ENCODE results near the gene BABAM2. TPM values are rescaled to one million over a fixed set of nuclear protein-coding genes. Genes with fewer than 3 reads are reported as not detected.
A peak's percentile ranks its signal among the peaks of the same experiment; 100 is the strongest.

BABAM2 gene
- polyA plus RNA-seq, 3 donors: 50.8 to 57.8 (median 56.1) TPM

- no peak for DNase-seq (ENCODE audit: extremely low read depth in 1 of 11, low read depth in 9 of 11, low spot score in 4 of 11)
Observed at GRCh38 chr2:28268386-28268785, 377.9 kb downstream of the BABAM2 start.

DNA sequence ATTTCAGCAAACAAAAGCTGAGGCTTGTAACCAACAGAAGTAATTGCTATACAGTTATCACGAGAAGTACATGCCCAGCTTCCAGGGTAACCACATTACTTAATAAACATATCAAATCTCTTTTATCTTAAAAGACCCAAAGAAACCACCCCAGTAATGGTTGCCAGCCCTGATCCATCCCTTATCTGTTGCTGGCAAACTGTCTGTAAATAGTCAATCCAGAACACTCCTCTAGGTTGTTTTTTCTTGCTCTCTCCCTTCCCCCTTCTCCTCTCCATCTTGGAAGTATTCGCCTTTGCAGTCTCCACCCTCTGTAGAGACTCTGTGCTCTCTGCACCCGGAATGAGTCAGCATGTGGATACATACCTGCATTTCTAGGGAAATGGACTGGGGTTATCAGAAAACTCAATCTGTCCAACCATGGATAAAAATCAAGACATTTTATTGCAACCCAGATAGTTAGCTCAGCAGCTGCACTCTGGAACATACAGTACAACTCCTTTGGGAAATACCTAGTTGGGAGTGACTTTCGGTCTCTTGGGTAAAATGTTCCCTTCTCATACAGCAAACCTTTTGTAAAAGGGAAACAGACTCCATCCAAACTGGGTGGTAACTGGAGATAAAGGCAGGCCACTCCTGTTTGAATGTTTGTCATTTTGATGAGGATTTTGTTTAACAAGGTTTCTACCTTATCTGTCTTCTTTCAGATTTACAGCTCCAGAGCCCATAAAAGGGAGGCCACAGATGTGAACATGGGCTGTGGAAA is 378.7 kb downstream of the BABAM2 start:
- DNase-seq (ENCODE audit: extremely low read depth in 1 of 11, low read depth in 9 of 11, low spot score in 4 of 11): no peak

GRCh38 chr2:28270456-28271152 is 380.1 kb downstream of the BABAM2 start:
- DNase-seq (ENCODE audit: extremely low read depth in 1 of 11, low read depth in 9 of 11, low spot score in 4 of 11): no peak

DNA sequence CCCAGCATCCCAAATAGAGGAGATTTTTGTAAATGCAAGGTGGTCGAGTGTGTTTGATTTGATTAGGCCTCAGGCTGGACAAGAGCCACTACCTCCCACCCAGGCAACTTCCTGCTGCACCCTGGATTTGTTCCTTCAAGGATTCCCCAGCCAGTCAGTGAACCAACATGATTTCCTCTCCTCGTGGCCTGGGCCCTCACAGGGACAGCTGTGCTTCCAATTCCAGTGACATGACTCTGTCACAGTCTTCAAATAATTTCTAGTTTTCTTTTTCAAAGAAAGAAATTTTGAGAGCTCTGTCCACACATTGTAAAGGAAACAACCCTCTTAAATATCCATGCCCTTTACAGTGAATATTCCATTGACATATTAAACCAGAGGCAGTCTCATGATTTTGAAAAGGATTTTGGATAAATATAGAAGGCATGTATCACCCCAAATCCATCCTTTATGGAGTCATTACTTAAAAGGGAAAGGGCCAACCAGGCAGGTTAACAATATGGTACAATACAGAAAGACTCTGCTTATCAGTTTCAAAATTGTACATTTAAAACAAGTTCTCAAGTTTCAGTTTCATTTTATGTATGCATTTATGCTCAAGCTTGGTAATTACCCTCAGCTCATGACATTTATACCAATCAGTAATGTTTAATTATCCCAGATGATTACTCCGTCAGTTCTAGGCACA is 380.8 kb downstream of the BABAM2 start:
- DNase-seq (ENCODE audit: extremely low read depth in 1 of 11, low read depth in 9 of 11, low spot score in 4 of 11): no peak

GRCh38 chr2:28271919-28272250 is 381.4 kb downstream of the BABAM2 start:
- DNase-seq (ENCODE audit: extremely low read depth in 1 of 11, low read depth in 9 of 11, low spot score in 4 of 11): no peak

GRCh38 chr2:28273751-28274150 is 383.2 kb downstream of the BABAM2 start:
- DNase-seq (ENCODE audit: extremely low read depth in 1 of 11, low read depth in 9 of 11, low spot score in 4 of 11): no peak

DNA sequence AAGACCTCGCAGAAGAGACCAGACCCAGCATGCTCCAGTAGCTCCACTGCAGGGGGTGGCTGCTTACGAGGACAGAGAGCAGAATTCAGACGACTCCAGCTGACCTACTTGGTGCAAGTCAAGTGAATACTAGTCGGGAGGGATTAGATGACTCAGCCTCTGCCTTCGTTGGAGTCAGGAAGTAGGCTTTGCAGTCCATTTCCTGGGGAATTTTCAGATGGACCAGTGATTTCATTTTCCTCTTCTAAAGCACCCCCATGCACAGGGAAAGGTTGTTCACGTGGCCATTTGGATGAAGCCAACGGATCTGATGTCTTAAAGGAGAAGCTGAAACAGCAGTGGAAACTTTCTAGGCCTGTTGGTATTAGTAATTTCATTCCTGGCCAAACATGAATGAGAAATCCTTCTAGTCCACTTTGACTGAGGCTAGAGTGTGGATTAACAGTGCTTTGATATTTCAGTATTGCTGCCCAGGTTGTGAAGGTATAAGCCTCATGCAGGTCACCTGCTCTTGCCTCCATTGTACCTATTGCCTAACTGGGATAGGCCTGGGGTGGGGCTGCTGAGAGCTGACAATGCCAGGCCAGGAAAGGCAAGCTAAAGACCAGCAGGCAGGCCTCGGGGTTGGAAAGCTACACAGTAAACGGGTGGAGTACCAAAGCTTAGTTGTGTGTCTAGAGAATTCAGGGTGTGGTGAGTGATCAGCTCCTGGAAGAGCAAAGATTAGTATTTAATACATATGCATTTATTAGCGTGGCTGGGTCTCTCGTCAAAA is 384.6 kb downstream of the BABAM2 start:
- DNase-seq (ENCODE audit: extremely low read depth in 1 of 11, low read depth in 9 of 11, low spot score in 4 of 11): no peak

- no peak for DNase-seq (ENCODE audit: extremely low read depth in 1 of 11, low read depth in 9 of 11, low spot score in 4 of 11)
Observed at GRCh38 chr2:28276076-28276618, 385.6 kb downstream of the BABAM2 start.

GRCh38 chr2:28276807-28277206 is 386.3 kb downstream of the BABAM2 start:
- no peak for DNase-seq (ENCODE audit: extremely low read depth in 1 of 11, low read depth in 9 of 11, low spot score in 4 of 11)

DNA sequence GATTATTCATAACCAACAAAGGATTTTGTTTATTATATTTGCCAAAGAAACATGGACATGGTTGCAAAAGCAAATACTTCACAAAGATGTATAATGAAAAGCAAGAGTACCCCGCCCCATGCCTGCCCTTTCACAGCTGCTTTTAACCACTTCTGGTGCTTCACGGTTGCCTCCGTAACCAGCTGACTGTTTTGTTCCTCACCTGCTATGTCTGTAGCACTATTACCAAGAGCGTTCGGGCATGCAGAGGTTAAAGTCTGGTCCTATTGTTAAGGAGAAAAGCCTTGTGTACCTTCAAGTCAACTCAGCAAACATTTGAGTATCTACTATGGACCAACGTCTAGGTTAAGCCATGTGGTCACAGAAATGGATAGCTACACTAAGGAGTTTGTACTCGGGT is 386.9 kb downstream of the BABAM2 start:
- no peak for DNase-seq (ENCODE audit: extremely low read depth in 1 of 11, low read depth in 9 of 11, low spot score in 4 of 11)

- no peak for DNase-seq (ENCODE audit: extremely low read depth in 1 of 11, low read depth in 9 of 11, low spot score in 4 of 11)
Observed at GRCh38 chr2:28279371-28279770, 388.8 kb downstream of the BABAM2 start.

- peak in 8 of 11 donors; percentile 14 to 79 (median 42) for DNase-seq (ENCODE audit: extremely low read depth in 1 of 11, low read depth in 9 of 11, low spot score in 4 of 11)
Observed at GRCh38 chr2:28280619-28281018, 390.1 kb downstream of the BABAM2 start.

GRCh38 chr2:28281739-28282138 is 391.2 kb downstream of the BABAM2 start:
- DNase-seq (ENCODE audit: extremely low read depth in 1 of 11, low read depth in 9 of 11, low spot score in 4 of 11): no peak

GRCh38 chr2:28282248-28282647 is 391.7 kb downstream of the BABAM2 start:
- DNase-seq (ENCODE audit: extremely low read depth in 1 of 11, low read depth in 9 of 11, low spot score in 4 of 11): no peak

DNA sequence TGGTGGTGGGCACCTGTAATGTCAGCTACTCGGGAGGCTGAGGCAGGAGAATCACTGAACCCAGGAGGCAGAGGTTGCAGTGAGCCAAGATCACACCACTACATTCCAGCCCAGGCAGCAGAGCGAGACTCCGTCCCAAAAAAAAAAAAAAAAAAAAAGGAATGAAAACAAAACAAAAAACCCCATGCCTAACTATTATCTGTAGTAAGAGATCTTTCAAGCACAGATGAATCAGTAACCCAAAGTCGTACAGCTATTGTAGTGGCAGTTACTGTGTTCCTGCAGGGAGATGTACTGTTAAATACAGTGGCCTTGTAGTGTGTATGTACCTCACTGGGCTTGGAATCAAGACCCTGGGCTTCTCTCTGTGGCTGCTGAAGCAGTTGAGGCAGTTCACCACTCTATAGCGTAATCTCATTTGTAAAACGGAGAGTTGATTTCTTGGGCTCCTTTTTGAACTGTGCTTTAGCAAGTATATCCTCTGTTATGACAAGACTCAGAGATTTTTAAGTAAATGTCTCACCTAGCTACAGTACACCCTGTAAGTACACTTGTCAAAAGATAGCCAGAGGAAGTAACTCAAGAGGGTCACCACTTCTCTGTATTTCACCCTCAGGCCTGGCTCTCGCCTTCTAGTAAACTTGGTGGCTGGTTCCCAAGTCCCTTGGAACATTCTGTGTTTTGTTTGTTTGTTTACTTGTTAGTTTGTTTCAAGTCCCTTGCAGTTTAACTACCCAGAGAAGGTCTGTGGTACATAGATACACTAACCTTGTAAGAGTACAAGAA is 392.5 kb downstream of the BABAM2 start:
- no peak for DNase-seq (ENCODE audit: extremely low read depth in 1 of 11, low read depth in 9 of 11, low spot score in 4 of 11)

DNA sequence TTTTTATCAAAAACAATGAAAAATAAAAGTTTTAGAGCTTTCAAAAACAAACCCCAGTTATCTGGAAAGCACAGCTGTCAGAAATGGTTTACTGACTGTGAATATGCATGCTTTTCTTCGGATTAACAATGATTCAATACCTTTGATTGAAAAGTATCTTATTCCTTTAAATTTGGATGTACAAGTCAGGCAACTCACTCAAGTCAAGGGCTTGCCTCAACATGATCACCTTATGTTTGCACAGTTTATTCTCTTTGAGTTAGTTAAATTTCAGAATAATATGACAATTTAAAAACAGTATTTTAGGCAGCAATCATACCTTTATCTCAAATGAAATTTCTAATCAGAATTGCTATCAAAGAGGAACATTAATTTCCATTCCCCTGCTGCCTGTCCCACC is 393.3 kb downstream of the BABAM2 start:
- DNase-seq (ENCODE audit: extremely low read depth in 1 of 11, low read depth in 9 of 11, low spot score in 4 of 11): no peak

- DNase-seq (ENCODE audit: extremely low read depth in 1 of 11, low read depth in 9 of 11, low spot score in 4 of 11): no peak
Observed at GRCh38 chr2:28286678-28287077, 396.1 kb downstream of the BABAM2 start.

GRCh38 chr2:28287256-28287915 is 396.9 kb downstream of the BABAM2 start:
- DNase-seq (ENCODE audit: extremely low read depth in 1 of 11, low read depth in 9 of 11, low spot score in 4 of 11): no peak

Measured in renal cortex interstitium (tissue), 11 donors.